Measurements from ENCODE around the gene TTLL3.
A peak's percentile ranks its signal among the peaks of the same experiment; 100 is the strongest.
"Not testable (repeated sequence)": the region's sequence is repeated elsewhere in the genome, so short reads cannot be mapped to it uniquely, and the experiment has no call there.

TTLL3 gene, protein sequence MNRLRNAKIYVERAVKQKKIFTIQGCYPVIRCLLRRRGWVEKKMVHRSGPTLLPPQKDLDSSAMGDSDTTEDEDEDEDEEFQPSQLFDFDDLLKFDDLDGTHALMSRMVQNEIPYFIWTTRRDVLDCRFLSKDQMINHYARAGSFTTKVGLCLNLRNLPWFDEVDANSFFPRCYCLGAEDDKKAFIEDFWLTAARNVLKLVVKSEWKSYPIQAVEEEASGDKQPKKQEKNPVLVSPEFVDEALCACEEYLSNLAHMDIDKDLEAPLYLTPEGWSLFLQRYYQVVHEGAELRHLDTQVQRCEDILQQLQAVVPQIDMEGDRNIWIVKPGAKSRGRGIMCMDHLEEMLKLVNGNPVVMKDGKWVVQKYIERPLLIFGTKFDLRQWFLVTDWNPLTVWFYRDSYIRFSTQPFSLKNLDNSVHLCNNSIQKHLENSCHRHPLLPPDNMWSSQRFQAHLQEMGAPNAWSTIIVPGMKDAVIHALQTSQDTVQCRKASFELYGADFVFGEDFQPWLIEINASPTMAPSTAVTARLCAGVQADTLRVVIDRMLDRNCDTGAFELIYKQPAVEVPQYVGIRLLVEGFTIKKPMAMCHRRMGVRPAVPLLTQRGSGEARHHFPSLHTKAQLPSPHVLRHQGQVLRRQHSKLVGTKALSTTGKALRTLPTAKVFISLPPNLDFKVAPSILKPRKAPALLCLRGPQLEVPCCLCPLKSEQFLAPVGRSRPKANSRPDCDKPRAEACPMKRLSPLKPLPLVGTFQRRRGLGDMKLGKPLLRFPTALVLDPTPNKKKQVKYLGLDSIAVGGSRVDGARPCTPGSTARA

DNA sequence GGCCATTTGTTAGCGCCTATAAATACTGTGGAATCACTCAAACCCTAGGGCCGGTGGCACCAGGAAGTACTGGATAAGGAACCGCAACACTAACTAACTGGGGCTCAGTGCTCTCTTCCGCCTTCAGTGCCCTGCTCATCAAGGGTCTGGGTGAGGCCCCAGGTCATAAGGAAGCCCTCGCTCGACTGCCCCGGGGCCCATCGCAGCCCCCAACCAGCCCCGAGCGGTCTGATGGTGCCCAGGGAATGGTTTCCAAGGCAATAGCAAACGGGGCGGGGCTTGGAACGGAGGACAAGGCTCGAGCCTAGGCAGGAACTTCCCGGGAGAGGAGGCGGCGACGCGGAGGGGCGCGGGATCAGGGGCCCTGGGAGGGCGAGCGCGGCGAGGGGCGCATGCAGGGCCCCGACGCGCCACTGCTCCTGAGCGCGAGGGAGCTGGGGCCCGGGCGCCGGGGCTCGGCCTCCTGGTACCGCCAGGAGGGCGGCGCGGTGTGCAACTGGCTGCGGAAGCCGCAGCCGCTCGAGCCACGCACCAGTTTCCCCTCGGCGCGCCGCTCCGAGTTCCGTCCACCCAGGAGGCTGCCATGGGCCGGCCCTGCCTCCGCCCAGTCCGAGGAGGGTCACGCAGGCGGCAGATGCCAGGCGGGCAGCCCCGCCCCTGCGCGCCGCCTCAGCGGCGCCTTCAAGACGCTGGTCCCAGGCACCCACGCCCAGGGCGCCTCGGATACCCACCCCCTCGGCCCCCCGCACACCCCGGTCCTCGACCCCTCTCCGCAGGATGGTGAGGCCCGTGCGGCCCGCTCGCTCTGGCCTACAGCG lies at the start of gene TTLL3:
Gene TTLL3, plus strand, starts transcription at position 648 of the 818 bp plus-strand sequence. CDS start 400 bp downstream, outside the sequence.
- DNase-seq (ENCODE audit: low read depth): no peak
- peak within 1 kb of the TSS; percentile 56 for H3K4me3 ChIP-seq (ENCODE audit: low read depth, low read length)

DNA sequence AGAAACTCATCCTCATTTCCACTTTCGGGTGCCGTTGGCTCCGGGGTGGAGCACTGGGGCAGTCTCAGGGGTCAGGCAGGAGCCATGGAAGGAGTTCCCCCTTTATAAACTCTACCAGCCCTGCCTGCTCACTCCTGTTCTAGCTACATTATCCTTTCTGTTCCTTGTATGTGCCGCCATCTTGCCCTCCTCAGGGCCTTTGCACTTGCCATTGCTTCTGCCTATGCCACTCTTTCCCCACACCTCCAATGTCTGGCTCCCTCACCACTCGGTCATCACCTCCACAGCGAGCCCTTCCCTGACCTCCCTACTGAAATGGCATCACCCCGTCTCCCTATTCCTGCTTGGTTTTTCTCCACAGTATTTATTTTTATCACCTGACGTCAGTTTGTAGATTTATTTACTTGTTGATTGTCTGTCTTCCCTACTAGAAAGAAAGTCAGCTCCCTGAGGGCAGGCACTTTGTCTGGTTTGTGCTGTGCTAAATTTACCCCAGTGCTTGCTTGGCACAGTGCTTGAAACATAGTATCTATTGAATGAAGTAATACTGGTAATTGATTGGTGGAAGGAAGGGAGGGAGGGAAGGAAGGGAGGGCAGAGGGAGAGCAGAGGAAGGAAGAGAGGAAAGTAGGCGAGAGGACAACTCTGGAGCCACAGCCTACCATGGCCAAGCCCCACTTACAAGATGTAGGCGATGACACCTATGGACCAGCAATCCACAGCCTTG lies 49.1 kb upstream of the TTLL3 start:
- DNase-seq (ENCODE audit: low read depth): no peak
- no peak overlapping the region for H3K4me3 ChIP-seq (ENCODE audit: low read depth, low read length)

DNA sequence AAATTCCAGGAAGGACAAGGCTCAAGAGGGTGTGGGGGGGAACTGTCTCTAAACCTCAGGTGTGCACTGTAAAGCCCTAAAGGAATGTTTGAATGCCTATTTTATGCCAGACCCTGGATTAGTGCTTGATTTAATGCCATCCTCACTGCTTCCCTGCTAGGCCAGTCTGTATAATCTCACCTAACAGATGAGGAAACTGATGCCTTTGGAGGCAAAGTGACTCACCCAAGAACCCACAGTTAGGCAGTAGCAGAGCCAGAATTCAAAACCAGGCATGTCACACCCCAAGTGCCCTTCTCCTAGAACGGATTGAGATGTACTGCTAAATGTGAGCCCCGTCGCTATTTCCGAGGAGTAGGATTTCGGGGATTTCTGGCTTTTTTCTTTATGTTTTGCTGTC lies 48.1 kb upstream of the TTLL3 start:
- H3K4me3 ChIP-seq (ENCODE audit: low read depth, low read length): no peak overlapping the region
- no peak for DNase-seq (ENCODE audit: low read depth)

DNA sequence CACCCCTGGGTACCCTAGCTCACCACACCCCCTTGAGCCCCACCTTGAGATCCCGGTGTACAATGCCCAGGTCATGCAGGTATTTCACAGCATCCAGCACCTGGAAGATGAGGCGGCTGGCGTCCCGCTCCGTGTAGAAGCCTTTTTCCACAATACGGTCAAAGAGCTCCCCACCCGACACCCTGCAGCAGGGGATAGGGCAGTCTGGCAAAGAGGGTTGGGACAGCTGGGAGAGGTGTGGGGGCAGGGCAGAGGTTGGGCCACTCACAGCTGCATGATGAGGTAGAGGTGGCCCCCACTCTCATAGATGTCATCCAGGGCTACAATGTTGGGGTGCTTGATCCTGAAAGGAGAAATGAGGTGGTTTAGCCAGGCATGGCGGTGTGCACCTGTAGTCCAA lies 47.2 kb upstream of the TTLL3 start:
- DNase-seq (ENCODE audit: low read depth): no peak
- no peak overlapping the region for H3K4me3 ChIP-seq (ENCODE audit: low read depth, low read length)

DNA sequence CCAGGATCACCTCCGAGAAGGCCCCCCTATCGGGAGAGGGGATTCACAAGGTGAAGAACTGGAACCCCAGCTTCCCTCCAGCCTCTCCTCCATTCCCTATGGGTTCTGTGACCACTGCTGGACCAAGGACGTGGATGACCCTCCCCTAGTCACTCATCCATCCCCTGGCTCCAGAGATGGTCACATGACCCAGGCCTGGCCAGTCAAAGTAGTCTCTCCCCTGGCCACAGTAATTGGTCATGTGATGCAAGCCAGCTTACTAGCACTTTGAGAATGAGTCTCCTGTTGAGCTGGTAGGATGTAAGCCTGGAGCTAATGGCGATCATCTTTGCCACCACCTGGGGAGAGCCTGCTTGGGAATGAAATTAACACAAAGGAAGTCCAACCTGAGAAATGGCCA lies 44.2 kb upstream of the TTLL3 start:
- H3K4me3 ChIP-seq (ENCODE audit: low read depth, low read length): no peak overlapping the region
- no peak for DNase-seq (ENCODE audit: low read depth)

DNA sequence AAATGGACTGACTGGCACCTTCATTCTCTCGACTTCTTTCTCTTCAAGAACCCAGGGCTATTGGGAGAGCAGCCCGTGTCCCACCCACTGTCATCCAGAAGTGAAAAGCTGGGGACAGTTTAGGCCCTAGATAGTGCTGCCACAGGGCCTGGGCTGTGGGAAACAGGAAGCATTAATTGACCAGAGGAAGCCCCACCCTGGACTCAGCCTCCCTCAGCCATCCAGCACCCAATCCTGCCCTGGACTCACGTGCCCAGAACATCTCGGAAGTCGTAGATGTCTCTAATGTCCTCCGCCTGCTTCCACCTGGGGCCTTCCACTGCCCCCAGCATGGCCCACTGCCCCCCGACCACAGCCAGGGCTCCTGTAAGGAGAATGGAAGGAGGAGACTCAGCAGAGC lies 42.6 kb upstream of the TTLL3 start:
- no peak overlapping the region for H3K4me3 ChIP-seq (ENCODE audit: low read depth, low read length)
- DNase-seq (ENCODE audit: low read depth): no peak

DNA sequence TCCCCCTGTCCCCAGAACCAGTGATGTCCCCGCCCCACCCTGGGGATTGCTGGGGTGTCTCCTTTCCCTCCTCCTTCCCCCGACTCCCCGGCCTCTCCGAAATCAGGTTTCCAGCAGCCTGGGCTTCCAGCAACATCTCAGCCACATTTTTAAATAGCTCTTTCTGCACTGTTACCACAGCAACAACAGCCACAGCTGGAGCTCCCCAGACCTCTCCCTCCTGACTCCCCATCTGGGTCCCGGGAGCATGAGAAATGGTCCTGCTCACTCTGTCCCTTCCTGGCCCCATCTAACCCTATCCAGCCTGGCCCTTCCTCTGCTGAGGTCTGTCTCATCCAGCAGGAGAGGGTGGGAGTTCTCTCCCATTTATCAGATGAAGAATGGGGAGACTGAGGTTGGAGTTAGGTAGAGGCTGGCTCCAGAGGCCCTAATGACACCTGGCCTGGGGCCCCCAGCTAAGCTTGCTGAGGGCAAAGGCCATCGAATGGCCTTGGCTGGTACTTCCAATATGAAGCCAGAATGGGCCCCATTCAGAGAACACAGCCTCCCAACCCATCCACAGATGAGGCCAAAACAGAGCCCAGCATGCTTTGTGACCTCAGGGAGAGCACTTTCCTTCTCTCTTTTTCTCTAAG lies 41.8 kb upstream of the TTLL3 start:
- no peak overlapping the region for H3K4me3 ChIP-seq (ENCODE audit: low read depth, low read length)
- no peak for DNase-seq (ENCODE audit: low read depth)

DNA sequence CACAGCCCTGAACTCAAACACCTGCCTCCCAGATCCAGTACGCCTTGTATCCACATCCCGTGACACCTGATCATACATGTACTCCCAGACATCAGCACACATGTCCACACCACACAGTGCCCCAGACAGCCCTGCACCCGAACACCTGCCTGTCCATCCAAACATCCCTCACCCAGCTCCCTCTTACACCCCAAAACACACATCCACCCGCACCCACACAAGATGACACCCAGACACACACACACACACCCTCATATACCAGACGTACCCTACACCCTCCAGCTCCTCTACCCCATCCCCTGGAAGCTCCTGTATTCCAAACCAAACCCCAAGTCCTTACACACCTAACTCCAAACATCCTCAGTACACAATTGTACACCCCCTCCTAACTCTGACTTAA lies 41.0 kb upstream of the TTLL3 start:
- DNase-seq (ENCODE audit: low read depth): no peak
- peak overlapping the region; percentile 62 for H3K4me3 ChIP-seq (ENCODE audit: low read depth, low read length)

DNA sequence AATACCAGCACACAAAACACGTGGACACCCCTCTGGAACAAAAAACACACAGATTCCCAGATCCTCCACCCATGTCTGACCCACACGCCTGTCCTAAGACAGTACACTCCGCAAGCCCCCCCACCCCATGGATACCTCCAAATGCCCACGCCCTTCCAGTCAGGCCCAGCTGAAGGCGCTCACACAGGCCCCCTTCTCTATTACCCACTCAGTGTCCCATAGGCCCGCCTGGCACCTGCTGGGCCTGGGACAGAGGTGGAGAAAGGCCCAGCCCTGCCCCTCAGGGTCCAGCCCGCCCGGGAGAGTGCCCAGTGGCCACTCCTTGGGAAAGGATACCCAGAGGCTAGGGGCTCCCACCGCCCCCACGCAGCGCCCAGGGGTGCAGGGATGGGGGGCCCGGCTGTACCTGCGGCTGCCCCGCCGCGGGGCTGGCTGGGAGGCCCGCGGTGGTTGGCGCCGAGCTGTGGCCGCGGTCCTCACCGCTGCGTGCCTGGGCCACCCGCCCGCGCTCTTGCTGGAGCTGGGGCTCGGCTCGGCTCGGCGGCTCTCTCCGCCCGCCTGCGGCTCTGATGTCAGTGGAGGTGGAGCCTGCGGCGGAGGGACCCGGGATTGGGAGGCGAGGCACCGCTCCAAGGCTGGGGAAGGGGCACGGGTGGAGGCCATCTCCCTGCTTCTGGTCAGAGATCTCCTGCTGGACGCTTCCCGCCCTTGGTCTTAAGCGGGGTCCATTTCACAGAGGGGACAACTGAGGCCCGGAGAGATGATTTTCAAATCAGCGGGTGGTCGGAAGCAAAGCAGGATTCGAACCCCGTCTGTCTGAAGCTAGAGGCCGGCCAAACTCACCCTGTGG lies 40.4 kb upstream of the TTLL3 start, which contains the start of gene CAMK1:
Gene CAMK1, minus strand, starts transcription at position 522 of the 850 bp plus-strand sequence. CDS start 2,198 bp downstream, outside the sequence.
- H3K4me3 ChIP-seq (ENCODE audit: low read depth, low read length): peak within 1 kb of the TSS; percentile 62
- DNase-seq (ENCODE audit: low read depth): peak; percentile 11

DNA sequence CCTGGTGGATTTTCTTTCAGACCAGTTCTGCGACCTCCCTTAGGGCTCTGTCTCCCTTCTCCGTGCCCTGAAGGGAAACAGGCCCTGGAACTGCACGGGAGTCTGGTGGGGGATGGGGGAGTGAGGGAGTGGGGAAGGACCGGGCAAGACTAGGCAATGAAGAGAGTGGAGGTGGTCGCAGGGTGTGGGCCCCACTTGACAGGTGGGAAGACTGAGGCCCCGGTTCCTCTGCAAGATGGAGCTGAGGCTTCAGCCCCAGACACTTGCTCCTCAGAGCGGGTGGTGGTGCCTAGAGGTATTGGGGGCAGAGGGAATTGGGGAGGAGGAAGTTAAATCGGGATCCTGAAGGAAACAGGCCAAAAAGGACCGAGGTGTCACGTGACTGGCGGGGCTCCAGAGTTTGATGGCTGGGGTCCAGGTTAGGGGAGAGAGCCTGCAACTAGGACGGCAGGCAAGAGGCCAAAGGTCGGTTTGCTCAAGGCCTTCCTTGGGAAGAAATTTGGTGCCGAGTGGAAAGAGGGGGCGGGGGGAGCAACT lies 39.7 kb upstream of the TTLL3 start:
- DNase-seq (ENCODE audit: low read depth): no peak
- peak overlapping the region; percentile 62 for H3K4me3 ChIP-seq (ENCODE audit: low read depth, low read length)

DNA sequence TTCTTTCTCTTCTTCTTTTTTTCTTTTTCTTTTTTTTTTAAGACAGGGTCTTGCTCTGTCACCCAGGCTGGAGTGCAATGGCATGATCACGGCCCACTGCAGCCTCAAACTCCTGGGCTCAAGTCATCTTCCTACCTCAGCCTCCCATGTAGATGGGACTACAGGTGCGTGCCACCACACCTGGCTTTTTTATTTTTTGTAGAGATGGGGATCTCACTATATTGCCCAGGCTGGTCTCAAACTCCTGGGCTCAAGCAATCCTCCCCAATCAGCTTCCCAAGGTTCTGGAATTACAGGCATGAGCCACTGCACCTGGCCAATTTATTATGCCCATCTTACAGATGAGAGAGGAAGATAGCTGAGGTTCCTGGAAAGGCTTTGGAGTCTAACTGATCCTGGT lies 39.1 kb upstream of the TTLL3 start:
- DNase-seq (ENCODE audit: low read depth); H3K4me3 ChIP-seq (ENCODE audit: low read depth, low read length): not testable (repeated sequence)

DNA sequence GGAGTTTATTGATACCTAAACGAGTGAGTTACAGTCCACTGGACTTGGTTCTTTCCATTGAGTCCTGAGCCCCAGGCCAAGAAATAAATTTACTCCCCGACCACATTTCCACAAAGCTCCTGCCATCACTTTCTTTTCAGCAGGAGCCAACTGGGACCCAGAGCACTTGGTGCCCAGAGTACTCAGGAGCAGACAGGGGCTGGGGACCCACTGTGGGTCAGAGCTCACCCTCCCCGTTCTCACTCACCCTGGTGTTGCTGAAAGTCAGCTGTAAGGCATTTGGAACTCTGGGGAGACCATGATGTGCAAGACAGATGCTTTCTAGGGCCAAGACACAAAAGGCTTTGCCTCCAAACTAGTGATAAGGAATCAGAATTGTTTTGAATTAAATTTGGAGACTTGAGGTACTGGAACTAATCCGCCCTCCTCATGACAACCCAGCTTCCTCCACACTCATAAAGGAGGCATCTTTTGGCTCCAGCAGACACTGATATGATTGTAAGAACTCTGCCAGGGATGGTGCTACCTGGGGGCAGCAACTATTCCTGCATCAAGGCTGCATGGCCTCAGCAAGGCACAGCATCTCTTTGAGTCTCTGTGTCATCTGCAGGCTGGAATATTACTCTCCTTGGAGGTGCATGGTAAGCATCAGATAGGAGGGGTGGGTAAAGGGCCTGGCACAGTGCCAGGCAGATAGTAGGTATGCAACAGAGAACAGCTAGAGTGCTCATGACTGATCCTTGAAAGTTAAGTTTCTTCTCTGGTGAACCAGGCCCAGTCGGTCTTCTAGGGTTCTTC lies 33.0 kb upstream of the TTLL3 start:
- DNase-seq (ENCODE audit: low read depth): no peak
- no peak overlapping the region for H3K4me3 ChIP-seq (ENCODE audit: low read depth, low read length)

DNA sequence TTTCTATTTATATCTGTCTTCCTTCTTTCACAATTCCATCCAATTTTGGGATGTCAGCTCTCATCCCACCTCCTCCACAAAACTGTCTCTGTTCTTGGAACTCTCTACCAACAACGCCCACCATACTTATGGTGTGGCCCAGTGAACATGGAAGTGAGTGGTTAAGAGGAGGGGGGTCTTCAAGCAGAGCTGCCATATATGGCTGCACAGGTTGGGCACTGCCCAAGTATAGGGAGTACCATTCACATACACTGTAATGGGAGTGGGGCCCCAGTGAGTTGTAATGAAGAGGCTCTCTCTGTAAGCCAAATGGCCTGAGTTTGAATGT lies 32.4 kb upstream of the TTLL3 start:
- DNase-seq (ENCODE audit: low read depth): no peak
- H3K4me3 ChIP-seq (ENCODE audit: low read depth, low read length): no peak overlapping the region

DNA sequence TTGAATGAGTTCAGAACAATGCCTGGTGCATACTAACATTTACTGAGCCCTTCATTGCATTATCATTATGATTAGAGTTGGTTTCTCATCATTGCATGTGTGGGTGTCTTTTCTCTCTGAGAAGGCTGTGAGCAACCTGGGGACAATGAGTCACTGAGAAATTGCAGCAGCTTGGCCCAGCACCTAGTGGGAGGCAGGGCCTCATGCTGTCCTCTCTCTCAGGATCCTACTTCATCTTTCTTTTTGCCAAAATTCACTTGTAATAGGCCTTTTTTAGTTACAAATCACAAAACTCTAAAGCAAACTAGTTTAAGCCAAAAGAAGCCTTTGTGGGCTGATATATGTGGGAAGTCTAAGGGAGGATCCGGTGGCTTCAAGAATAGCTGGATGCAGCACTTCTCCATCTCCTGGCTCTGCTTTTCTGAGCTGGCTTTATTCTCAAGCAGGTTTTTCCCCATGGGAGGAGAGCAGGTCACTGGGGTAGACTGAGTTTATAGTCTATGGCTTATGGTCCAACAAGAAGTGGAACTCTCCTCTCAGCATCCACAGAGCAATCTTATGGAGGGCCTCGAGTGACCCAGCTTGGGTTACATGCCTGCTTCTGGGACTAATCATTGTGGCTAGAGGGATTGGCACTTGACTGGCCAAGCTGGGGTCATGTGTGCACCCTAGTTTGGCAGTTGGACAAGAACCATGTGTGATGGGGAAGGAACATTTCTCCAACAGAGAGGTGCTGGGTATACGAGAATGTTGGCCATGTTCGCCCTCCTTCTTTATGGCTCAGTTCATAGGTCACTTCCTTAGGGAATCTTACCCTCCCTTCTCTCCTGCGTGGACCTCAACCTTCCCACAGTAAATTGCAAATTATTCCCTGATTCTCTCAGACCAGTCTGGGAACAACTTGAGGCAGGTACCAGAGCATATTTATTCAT lies 31.7 kb upstream of the TTLL3 start:
- DNase-seq (ENCODE audit: low read depth): peak; percentile 55
- H3K4me3 ChIP-seq (ENCODE audit: low read depth, low read length): no peak overlapping the region

DNA sequence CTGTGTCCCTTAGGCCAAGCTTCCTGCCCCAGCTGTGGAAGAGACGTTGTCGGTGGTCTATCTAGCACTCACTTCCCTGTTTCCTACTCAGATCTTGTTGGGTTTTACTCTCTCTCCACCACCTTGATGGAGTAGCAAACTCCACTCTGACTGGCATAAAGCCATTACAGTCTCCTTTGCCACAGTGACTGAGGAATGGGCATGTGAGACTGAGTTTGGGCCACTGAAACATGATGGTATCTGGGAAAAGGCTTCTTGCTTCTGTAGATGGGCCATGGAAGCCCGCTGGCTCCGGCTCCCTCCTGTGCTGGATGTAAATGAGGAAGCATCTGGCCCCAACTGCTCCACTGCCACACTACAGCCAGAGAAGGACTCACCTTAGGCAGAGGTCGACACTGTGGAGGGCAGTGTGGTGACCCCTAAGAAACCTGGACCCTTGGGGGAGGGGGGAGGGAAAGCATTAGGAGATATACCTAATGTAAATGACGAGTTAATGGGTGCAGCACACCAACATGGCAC lies 30.9 kb upstream of the TTLL3 start:
- no peak overlapping the region for H3K4me3 ChIP-seq (ENCODE audit: low read depth, low read length)
- no peak for DNase-seq (ENCODE audit: low read depth)
